Iris pigment epithelial cell (primary cell): Measurements from ENCODE around the gene COL5A2.

Experiments used
- DNase-seq: peaks from one replicate; pipeline ENCODE4 v3.0.0-alpha.2; 2011; ENCODE audit warnings: low read depth

COL5A2 gene

DNA sequence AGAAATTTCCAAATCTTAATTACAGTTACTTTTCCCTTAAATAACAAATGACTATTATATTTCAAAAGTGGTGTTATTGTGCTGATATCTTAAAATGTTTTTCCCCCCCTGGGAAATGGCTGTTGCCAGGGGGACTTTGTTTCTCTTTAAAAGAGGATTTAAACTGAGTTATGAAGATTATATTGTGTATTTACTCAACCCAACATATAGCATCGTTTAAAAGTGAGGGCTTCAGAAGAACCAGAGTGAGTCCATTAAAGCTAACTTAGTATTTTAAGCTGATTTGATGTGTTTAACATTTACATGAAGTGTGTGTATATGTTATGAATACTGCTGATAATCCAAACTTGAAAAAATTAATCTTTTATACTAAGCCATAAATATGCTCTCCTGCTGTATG, 81.6 kb downstream of the COL5A2 start:
- DNase-seq: no peak

DNA sequence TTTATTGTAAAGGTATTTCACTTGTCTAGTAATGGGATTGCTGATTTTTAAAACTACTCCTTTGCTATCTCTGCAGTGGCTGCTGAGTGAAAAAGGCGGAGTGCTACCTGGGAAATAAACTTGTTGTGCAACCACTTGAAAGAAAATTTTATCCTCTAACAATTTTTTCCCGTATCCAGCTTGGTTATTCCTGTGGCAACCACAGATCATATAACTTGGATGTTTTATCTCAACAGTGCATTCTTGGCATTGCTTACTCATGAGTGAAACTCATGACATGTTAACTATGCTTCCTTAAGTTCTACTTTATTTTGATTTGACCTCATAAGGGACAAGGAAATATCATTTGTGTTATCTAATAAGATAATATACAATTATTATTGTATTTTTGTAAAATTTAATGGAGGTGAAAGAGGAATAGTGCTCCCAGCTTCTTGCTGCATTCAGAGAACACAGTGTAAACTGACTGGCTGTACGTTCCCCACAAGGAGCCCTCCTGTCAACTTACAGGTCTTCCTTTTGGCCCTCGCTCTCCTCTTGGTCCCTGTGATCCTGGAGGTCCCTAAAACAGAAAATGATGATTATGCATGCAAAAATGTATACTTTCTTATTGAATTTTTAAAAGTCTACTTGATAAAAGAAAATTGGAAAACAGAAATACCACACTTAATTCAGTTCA, 82.7 kb downstream of the COL5A2 start:
- peak; percentile 96 for DNase-seq

DNA sequence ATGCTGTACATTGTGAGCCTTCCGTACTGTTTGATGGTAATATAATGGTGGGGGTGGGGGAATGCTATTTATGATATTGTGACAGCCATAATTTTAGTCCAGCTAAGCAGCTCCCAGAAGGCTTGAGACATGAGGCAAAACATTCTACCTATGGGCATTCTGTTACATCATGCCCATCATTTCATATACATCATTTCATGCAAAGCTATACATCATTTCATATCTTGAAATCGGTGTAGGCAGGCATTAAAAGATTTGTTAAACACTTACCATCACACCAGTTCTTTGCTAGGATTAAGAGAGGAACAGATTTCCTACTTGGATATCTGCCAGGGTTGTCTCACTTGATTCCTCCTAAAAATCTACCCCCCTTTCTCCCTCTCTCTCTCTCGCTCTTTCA, 84.5 kb downstream of the COL5A2 start:
- no peak for DNase-seq

DNA sequence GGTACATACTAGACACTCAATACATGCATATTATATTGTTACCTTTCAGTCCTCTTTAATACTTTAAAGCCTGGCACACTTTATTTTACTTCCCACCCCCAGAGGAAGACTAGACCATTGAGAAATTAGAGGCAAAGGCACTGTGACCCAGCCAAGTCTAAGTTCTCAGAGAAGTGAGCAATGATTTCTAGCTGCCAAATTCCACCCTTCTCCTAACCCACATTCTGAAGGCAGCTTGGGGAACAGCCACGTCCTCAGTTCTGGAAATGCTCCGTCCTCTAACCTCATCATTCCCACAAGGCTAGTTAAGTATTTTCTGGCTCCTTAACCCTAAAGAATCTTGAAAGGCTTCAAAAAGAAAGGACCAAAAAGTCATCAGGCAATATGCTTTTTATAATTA, 86.6 kb downstream of the COL5A2 start:
- DNase-seq: peak; percentile 87

DNA sequence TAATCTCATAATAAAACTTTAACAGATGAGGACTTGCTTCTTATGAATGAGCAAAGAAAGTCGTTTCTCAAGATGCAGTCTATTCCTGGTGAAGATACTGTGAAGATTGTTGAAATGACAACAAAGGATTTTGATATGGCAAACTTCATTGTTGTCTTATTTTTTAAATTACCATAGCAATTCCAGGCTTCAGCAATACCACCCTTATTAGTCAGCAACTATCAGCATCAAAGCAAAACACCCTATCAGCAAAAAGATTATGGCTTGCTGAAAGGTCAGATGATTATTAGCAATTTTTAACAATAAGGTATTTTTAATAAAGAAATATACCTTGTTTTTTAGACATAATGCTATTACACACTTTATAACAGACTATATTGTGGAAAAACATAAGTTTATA, 88.3 kb downstream of the COL5A2 start:
- DNase-seq: peak; percentile 62

DNA sequence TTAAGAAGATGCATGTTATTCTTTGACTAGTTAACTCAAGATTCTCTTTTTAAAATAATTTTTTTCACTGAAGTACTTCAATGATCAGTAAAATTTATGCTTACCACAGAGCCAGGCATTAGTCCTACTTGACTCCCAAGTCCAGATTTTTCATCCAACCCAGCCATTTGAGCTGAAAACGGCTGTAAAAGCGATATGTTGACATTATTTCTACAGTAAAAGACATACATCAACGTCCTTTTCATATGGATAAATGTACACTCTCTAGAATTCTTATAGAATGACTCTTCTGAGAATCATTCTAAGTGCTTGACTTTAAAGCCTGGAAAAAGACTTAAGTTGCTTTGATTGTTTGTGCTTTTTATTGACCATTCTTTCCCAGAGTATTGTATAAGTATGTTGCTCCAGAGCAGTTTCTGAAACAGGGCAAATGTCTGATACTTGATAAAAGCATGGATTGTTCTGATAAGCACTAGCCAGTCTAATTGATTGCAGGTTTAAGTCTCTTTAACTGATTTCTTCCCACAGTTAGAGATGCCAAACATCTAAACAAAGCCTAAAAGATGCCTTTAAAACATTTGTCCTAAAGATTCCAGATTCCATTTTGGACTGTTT, 90.9 kb downstream of the COL5A2 start:
- DNase-seq: no peak

DNA sequence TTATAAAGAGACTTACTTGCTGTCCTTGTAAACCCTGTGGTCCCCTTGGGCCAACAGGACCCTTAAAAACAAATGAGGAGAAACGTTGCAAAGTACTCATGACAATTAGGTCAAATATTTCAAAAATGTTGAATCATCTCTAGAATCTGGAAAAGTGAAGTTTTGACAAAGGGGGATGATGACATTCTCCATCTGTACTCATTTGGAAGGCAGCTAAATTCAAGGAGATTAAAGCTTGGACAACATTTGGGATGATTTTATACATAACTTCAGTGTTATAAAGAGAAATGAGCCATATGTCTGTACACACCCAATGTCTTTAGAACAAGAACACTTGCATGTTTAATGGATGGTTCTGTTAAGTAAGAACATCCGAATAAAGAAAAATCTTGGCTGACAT, 92.9 kb downstream of the COL5A2 start:
- peak; percentile 79 for DNase-seq

DNA sequence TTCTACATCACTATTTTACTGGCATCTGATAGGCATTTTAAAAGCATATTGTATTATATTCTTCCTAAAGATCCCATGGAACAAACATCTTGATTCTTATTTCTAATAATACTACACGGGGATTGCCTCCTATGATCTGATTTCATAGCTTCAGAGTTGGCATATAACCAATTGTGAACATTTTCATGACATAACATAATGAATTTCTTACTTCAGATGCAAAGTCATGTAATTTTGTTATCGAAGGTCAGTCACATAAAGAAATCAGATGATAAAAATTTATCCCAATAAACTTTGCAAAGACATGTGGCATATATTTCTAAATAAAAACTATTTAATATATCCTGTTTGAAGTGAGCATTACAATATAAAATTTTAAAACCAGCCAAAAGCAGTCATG, 93.3 kb downstream of the COL5A2 start:
- no peak for DNase-seq

DNA sequence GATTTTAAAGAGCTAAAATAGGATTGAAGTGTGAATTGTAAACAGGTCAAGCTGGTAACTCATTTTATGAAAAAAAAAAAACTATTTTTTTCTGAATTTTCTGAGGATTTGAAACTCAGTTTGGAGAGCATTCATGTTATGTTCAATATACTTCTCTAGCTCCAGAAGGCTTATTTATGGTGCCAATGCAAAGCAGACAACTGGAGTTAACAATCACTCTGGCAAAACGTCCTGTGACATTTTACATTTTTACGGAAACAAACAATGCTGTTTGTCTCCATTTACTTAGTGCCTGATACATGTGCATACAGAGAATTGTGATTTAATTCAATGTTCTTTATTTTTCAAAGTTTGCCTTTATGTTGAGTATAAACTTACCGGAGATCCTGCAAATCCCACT, 96.0 kb downstream of the COL5A2 start:
- no peak for DNase-seq

DNA sequence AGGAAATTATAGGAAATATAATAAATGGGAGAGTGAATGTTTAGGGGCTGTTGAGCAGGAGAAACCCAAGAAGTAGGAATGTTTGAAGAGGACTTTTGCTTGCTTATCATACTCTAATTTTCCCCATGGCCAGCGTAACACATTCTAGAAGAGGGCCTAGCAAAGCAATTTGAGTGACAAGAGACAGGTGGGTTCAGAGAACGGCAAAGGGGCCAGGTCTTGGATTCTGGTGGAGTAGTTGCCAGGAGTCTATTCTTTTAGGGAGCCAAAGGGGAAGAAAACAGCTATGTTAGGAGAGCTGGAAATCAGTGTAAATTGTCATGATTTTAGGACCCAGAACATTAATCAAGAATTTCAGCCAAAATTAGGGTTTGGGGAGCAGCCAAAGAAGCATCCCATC, 96.5 kb downstream of the COL5A2 start:
- DNase-seq: no peak

DNA sequence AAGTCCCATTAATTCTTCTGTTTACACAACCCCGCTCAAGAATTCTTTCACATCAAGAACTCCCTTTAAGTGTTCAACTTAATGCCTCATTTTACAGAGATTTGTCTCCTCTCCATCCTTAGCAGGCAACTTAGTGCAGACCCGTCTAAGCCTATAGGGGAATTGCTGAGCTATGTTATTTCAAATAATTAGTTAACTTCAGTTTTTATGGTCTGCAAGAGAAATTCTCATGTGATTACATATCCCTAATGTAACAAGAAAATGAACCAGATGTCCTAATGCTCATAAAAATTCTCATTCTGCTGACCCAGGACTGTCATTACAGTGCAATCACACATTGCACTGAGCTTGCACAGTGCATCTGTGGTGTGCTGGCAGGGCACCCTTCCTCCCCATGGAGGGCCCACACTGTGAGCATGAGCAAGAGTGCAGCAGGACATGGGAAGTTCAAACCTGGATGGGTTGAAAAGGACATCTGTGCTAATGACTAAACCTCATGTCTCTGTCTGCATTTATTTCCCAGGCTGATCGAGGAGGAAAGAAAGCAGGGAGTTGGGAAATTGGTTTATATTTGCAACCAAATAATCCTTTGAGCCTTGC, 97.1 kb downstream of the COL5A2 start:
- DNase-seq: peak; percentile 66

DNA sequence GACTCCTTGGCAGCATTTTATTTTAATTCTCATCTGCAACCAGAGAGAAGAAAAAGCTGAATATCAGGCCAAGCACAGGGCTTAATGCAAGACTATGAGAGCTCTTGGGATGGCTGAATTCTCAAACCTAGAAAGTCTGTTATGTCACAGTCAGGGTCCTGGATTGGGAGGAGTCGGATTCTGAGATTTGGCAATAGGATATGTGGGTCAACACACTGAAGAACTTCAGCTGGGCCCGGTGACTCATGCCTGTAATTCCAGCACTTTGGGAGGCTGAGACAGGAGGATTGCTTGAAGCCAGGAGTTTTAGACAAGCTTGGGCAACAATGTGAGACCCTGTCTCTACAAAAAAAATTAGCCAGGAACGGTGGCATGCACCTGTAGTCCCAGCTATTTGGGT, 103.0 kb downstream of the COL5A2 start:
- DNase-seq: peak; percentile 79

DNA sequence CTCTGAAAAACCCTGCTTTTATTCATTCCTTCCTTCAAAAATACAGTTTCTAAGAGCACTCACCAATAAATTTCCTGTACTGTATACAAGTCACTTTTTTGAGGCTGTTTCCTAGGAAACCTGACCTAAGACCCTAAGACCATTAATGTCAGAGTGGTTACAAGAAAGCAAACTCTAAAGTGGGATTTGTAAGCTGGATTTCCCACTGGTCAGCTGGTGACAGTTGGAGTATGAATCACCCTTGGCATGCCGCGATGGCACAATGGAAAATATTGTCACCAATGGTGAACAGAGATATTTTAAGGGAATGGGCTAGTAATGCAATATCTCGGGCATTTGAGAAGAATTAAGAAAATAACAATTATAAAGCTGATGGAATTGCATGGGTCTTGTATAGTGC, 103.4 kb downstream of the COL5A2 start:
- DNase-seq: no peak

DNA sequence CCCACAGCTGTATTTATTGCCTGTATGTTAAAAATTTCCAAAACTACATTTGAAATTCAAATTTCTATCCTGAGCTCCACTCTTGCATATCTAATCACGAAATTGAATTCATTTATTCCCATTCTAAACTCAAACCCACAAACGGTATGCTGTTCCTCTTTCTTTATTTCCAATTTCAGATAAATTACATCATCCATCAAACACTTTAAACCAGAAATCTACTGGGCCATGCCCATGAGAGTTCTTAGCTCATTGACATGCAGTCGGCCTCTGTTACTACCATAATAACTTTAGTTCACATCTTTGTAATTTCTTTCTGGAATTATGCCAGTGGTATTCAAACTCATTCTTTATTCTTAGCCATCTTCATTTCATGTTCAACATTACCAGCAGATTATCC, 105.1 kb downstream of the COL5A2 start:
- DNase-seq: no peak

DNA sequence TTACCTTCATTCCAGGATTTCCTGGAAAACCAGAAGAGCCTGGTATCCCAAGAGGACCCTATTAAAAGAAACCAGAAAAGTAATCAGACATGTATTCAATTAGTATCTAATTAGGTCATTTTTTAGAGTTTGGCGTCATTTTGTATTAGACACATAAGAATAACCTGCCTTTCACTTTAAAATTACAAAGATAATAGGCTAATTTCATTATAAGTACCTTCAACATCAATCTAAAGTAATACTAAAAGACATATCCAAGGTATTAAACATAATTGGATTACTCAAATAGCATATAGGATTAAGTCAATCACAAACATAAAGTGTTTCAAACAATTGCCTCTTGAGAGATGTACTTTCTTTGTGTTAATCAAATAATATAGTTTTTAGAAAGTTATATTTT, 107.5 kb downstream of the COL5A2 start:
- DNase-seq: no peak

DNA sequence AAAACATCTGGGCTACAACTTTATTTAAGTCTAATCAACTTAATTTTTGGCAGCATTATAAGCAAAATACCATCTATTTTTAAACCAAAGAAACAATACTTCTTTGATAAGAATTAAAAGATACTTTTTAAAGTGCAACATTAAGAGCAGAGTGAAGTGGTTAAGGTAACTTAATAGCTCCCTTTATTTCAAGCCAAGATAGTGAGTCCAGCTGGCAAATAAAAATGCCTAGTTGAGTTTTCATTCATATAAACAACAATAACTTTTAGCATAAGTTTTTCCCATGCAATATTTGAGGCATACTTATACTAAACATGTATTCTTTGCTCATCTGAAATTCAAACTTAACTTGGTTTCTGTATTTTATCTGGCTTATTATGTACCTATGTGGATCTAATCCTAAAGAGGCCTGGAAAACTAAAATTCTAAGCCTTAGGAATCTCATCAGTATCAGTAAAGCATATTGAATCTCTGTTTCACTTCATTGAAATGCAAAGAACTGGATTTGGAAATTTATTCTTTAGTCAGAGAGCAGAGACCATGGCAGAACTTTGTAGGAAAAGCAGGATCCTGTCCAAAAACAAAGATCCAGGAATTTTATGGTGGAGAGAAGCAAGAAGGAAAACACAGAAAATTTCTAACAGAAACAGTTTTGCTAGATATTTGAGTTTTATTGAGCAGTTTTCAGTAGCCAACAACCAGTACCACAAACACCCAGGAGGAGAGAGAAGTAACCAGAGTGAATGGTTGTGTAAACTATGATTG, 109.5 kb downstream of the COL5A2 start:
- DNase-seq: no peak

DNA sequence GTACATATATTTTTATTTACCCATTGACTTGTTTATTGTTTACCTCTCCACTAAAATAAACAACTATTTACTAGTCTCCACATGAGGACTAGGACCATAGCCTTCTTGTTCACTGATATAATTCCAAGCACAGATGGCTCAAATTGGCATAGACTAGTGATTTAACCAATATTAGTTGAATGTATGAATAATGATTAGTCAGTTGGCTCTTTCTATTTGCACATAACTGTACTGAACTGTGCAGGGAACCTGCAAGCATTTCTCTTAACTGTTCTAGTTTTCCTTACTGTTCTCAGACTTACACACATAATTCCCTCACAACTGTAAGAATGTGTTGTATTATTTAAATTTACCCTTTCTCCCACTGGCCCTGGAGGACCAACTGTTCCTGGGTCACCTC, 113.5 kb downstream of the COL5A2 start:
- no peak for DNase-seq

DNA sequence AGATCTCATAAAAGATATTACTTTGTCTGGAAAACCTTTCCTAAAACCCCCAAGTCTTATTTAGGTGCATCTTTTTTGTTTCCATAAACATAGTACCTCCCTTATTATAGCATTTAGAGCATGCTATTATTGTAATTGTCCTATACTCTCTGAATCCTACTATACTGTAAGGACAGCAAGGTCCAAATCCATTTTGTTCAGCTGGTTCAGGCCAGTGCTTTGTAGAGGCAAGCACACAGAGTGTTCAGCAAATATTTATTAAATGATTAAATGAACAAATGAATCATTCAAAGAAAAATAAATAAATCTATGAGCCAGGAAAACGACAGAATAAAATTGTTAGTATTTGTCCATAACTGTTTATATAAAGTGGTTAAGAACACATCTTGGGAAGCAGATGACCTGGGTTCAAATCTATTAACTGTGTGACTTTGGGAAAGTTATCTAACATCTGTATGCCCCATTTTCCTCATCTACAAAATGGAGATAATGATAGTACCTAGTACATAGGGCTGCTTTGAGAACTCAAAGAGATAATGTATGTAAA, 119.4 kb downstream of the COL5A2 start:
- DNase-seq: peak; percentile 40

DNA sequence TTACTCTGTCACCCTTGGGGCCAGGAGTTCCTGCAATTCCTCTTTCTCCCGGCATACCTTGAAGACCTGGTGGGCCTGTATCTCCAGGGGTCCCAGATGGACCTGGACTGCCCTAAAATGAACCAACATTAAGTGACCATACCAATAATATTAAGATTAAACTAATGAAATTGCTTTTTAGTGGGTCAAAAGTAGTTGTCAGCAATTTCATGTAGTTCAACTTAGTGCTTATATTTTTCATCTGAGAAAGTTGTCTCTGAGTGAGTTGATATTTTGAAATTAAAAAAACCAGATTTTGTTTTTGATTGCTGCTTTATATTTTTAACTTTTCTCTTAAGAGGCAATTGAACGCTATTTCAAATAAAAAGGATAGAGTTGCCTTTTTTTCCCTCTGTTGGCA, 122.2 kb downstream of the COL5A2 start:
- no peak for DNase-seq

DNA sequence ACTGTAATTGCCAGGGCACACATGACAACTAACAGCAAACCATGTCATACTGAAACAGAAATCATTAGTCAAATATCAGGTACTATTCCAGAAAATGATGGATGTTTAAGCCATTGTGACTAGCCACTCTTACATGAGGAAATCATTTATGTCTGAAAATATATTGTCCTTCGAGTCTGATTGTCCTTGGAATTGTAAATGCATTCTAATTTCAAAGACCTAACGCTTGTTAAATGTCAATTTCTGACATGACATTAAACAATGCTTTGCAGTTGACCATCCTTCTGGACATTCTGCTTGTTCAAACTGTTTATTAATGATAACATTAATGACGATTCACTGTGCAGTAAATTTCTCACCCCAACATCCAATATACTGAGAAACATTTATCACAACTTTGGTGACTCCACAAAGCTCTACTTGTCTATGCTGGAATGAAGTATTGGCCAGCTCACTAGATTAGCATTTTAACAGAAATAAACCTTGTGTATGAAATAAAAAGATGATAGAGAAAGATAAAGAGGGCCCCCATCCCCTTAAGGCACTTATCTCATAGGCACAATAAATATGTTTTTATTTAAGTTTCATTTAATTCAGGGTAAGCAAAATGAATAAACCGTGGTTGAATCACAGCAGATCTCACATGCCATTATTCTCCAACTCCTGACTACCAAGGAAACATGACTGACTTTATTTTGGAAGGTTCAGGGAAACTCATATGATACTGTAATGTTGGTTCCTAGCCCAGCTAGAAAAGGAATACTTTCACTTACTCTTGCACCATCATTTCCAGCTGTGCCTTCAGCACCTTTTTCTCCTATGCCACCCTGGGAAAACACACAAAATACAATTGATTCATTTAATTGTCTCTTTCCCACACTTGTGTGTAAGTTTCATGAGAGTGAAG, 123.1 kb downstream of the COL5A2 start:
- DNase-seq: no peak

DNA sequence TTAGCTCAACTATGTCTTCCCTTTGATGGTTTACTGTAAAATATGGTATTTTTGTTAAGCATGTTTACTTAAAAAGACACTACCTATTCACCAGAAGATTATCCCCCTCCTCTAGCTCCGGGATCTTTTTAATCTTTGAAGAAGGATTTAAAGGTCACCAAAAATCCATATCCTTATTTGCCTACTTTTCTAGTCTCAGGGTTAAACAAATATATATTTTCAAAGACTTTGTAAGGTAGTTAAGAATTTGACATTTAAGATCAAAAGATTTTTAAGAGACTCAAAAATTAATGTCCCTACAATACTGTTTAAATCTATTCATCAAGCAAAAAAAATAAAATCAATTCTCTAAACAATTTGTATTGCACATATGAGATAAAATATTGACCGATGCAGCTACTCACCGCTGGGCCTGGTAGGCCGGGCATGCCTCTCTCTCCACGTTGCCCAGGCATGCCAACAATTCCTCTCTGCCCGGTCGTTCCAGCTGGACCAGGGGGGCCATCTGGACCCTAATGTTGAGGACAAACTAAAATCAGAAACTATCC, 129.3 kb downstream of the COL5A2 start:
- no peak for DNase-seq
